Pons (tissue), 1 donor: ENCODE measurements around the gene SYNGR2.

Experiments
- DNase-seq: peaks from one replicate; pipeline ENCODE4 v3.0.0-alpha.2; 2016; ENCODE audit warnings: low spot score

Gene SYNGR2

DNA sequence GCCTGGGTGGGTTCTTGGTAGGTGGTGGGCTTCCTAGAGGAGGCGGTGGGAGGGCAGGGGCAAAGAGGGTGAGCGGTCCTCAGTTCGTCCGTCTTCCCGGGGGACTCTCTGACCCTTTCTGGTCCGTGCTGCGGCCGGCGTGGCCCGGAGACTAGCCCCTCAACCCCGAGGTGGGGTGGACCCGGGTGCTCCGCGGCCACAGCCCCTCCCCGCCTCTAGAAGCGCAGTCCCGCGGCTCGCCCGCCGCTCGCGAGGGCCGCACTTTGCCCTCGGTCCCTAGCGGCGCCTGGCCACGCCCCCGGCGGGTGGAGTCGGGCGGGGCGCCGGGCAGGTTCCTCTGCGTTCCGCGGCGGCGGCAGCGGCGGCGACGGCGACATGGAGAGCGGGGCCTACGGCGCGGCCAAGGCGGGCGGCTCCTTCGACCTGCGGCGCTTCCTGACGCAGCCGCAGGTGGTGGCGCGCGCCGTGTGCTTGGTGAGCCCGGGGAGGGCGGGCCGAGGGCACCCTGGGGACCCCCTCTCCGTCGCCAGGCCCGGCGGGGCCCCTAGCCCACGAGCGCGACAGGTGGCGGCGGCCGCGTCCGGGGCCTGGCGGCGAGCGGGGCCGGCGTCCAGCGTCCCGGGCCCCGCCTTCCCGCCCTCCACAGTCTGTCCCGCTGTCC lies at the start of gene SYNGR2:
SYNGR2 (plus strand) TSS at position 340 of the 661 bp plus-strand sequence; CDS start at position 376, 36 bp downstream.
- DNase-seq = no peak

GRCh38 chr17:78118801-78119241 lies 49.6 kb upstream of the SYNGR2 start:
- DNase-seq = no peak

GRCh38 chr17:78120537-78120936 lies 47.8 kb upstream of the SYNGR2 start:
- DNase-seq = no peak

DNA sequence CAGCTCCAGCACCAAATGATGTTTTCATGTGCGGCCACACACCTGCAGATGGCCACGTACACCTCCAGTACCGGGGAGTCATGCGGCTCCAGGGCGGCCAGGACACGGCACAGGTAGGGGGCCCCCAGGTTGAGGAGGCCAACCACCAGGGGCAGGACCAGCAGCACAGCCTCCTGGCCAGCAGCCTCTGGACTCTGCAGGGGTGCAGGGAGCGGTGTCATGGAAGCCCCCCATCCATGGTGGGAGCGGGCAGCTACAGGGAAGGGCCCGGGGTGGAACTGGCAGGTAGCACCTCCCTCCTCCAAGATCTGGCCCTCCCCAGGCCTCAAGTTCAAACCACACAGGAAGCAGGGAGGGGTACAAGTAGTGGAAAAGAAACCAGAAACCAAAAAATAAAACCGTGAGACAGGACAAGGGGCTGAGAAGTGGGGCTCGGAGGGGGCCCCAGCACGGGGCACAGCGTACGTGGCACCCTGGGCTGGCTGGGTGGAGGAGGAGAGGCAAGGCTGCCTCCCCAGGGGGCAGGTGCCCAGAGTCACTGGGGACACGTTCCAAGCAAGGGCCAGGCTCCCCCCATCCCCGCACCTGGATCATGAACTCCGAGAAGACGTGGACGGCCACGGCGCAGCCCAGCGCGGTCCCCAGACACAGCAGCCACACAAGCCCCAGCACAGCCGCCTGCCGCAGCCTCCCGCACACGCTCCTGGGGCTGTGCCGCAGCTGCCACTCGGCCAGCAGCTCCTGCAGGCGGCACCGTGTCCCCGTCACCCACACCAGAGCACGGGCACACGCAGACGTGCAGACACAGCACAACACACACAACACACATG lies 47.2 kb upstream of the SYNGR2 start:
- DNase-seq = no peak

GRCh38 chr17:78121801-78122215 lies 46.6 kb upstream of the SYNGR2 start:
- DNase-seq = no peak

DNA sequence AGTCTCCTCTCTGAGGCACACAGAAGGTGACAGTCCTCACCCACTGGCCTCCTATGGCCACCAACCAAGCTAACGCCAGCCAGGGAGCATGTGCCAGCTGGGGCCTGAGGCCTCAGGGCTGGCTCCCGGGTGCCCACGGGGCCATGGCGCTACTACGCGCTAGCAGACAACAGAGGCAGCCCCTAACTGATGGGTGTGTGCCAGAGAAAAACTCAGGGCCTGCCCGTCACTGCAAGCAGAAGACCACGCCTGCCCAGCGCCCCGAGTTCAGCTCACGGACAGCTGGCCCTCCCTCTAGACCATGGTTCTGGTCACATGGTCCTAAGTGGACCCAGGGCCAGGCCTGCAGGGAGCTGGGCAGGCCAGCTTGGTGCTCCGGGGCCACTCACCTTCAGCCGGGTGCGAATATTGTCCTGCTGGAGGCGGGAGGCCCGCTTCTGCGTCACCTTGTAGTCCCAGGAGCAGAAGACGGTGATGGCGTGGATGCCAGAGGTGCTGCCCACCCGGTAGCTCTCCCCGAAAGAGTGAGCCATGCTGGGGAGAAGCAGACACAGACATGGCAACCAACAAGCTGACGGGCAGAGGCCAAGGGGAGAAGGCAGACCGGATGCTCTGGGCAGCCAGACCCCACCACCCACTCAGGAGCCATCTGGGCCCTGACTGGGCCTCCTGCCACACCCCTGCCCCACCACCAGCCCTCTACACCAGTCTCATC lies 46.0 kb upstream of the SYNGR2 start:
- DNase-seq = no peak

DNA sequence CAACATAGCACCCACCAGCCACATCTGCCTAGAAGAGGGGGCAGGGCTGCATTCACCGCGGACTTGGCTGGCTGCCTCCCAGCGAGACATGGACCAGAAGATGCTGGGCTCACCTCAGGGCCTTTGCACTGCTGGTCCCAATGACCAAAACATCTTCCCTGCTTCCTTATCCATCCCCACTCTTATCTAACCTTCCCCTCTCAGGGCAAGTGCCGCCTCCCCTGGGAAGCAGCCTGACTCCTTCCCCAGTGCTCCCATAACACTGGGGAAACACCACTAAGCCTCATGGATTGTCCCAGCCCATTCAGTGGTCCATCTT lies 45.5 kb upstream of the SYNGR2 start:
- DNase-seq = no peak

DNA sequence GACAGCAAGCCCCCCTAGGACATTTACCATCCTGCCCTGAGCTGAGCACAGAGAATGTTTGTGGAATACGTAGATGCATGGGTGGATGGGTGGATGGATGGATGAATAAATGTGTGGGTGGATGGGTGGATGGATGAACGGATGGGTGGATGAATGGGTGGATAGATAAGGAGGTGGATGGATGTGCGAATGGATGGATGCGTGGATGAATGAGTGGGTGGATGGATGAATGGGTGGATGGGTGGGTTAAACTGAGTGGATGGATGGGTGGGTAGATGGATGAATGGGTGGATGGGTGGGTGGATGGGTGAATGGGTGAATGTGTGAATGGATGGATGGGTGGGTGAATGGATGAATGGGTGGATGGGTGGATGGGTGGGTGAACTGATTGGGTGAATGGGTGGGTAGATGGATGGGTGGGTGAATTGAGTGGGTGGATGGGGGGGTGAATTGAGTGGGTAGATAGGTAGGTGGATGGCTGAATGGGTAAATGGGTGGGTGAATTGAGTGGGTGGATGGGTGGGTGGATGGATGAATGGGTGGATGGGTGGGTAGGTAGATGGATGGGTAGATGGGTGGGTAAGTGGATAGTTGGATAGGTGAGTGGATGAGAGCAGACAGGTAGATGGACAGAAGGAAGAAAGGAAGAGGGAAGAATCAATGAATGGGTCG lies 45.0 kb upstream of the SYNGR2 start:
- no peak for DNase-seq

- DNase-seq = no peak
Observed at GRCh38 chr17:78124081-78124835, 44.1 kb upstream of the SYNGR2 start.

DNA sequence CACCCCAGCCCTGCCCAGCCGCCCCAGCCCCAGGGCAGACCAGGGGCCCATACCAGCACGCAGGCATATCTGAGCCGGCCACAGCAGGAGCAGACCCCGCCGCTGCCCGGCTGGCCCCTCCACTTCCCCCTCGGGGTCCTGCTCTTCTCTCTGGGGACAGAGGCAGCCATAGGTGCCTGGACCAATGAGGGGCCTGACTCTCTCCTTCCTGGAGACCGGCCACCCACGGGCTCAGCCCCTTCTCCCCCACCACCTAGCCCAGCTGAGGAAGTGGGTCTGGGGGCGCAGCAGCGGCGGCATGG lies 43.6 kb upstream of the SYNGR2 start:
- DNase-seq = no peak

DNA sequence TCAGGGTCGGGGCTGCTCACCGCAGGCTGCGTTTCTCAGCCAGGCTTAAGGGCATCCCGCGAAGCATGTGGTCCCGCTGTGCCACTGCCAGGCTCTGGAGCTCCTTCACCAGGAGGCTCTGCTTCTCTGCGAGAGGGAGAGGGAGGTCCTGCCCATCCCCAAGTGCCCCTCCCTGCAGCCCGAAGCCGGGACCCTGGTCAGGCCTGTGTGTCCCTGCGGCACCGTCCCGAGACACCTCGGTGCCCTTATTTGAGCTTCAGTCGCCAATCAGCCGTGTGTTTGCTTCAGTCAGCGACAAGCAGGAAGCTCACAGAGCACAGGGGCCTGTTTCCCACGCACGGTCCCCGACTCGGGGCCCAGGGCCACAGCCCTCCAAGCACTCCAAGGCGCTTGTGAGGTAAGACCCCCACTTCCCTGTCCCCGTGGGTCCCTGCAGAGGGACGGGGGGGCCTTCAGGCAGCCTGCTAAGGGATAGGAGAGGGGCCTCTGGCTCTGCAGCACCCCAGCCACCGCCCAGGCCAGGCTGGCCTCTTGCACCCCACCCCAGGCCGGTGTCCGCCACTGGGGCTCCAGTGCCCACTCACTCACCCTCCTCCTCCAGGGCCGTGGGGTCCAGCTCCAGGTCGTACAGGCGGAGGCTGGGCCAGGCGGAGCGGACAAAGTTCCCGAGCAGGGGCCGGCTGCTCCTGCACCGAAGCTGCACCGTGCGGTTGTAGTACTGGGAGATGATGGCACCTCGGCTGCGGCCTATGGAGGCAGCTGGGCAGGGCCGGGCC lies 43.1 kb upstream of the SYNGR2 start:
- DNase-seq = no peak

GRCh38 chr17:78125976-78126894 lies 42.1 kb upstream of the SYNGR2 start:
- no peak for DNase-seq

DNA sequence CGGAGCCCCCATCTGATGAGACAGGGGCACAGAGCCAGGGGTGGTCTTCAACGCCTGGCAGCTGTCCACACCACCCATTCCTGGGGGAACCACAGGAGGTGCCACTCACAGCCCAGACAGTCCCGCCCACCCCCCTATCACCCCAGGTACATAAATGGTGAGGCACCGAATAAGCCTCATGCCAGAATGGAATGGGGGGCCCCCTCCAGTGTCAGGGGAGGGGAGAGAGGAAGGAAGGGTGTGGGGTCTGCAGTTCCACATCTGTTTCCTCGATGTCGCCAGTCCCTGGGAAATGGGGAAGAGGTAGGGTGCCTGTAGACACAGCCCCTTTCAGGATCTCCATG lies 41.5 kb upstream of the SYNGR2 start:
- DNase-seq = no peak

- peak; percentile 92 for DNase-seq
Observed at GRCh38 chr17:78127239-78127887, 41.0 kb upstream of the SYNGR2 start.

- DNase-seq = no peak
Observed at GRCh38 chr17:78127888-78128550, 40.4 kb upstream of the SYNGR2 start.

DNA sequence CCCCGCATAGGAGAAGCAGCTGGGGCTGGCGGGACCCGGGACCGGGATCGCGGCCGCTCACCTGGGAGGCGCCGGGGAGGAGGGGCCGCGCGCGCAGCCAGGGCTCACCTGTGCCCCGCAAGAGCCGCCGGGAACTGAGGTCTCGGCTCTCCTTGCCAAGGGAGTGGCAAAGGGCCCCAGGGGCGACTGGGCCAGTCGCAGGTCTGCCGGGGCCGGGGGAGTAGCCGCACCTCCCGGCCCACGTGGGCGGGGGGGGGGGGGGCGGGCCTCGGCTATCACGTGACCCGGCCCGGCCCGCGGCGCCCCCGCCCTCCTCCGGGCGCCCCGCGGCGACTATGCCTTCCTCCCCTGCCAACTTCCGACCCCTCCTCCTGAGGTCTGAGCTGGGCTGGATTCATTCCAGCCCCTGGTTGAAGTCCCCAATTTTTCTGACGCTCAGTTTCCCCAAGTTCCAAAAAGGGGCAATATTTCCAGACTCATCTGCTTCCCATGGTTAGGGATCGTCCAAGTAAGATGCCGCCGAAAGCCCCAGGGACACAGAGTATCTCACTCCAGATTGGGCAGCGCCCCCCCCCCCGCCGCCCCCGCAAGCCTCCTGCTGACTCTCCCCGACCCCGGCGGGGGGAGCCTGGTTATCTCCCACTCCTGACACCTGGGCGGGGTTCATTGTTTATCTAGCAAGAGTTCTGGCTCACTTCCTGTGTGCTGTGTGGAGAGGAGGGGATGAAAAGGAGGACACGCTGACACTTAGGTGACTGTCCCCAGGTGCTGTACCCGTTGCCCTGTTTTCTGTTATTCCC lies 39.6 kb upstream of the SYNGR2 start, which contains the start of gene TMC6:
TMC6 (minus strand) TSS at position 205 of the 800 bp plus-strand sequence. CDS start 1,923 bp downstream, outside the sequence.
- peak; percentile 67 for DNase-seq

- no peak for DNase-seq
Observed at GRCh38 chr17:78129351-78130089, 38.9 kb upstream of the SYNGR2 start.
